SIG-M5 treated with dmso at 0.1 percent for 504 hours (cell line): ENCODE data around the gene DCD.

ENCODE experiments used
- DNase-seq: peaks from one replicate; lab custom pipeline; 2025; ENCODE audit not compliant: unreplicated experiment; lab: John Stamatoyannopoulos, UW

Gene DCD

GRCh38 chr12:54608769-54609168 is 39.4 kb downstream of the DCD start:
- DNase-seq = no peak

- DNase-seq = no peak
Observed at GRCh38 chr12:54608156-54608555, 40.0 kb downstream of the DCD start.

GRCh38 chr12:54606556-54606955 is 41.6 kb downstream of the DCD start:
- DNase-seq = no peak

- DNase-seq = no peak
Observed at GRCh38 chr12:54605138-54605970, 42.8 kb downstream of the DCD start.

- no peak for DNase-seq
Observed at GRCh38 chr12:54604436-54604835, 43.7 kb downstream of the DCD start.

GRCh38 chr12:54603872-54604271 is 44.3 kb downstream of the DCD start:
- DNase-seq = no peak

- peak; percentile 92 for DNase-seq
Observed at GRCh38 chr12:54603173-54603814, 44.9 kb downstream of the DCD start.

GRCh38 chr12:54602661-54603060 is 45.5 kb downstream of the DCD start:
- no peak for DNase-seq

GRCh38 chr12:54601841-54602240 is 46.3 kb downstream of the DCD start:
- DNase-seq = peak; percentile 26

- no peak for DNase-seq
Observed at GRCh38 chr12:54598970-54599369, 49.2 kb downstream of the DCD start.

GRCh38 chr12:54596526-54596946 is 51.6 kb downstream of the DCD start:
- DNase-seq = peak; percentile 33

GRCh38 chr12:54595471-54595870 is 52.7 kb downstream of the DCD start:
- no peak for DNase-seq
